ENCODE results near the gene FERMT3. TPM values are rescaled to one million over a fixed set of nuclear protein-coding genes. Genes with fewer than 3 reads are reported as not detected.
"Not testable (repeated sequence)": the region's sequence is repeated elsewhere in the genome, so short reads cannot be mapped to it uniquely, and the experiment has no call there.

FERMT3 gene
- polyA plus RNA-seq (ENCODE audit: insufficient read length), result 11.1 TPM

DNA sequence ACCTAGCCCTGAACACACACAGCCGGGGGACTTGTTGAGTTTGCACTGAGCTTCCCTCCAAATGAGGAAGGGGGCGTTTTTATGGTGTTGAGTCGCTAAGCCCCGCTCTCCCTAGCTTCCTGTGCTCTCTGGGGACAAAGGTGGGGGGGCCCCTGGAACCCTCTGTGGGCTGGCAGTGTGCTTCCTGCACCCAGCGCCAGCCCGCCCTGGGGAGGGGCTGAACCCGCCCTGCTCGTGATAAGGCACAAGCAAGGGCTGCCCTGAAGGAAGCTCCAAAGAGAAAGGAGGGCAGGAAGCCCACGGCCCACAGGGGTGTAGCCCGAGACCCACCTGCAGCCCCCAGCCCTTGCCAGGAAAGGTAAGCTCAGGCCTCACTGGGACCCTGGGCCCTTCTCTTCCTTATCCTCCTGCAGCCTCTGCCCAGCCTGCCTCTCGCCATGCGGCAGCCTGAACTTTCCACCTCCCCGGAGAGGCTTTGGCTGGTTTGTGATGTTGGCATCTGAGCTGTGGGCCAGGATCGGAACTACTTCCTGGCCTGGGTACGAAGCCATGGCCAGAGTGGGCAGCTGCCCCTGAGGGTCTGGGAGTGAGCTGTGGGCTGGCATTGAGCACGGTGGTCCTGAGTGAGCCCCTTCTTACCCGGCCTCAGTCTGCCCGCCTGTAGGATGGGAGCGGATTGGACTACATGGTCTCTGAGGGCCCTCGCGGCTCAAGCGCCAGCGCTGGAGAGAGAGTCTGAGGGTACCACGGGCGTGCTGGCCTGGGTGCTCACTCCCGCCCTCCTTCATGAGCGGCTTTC is at the start of gene FERMT3:
Gene FERMT3 (plus strand): TSS at position 265 of the 799 bp plus-strand sequence. CDS start 644 bp downstream, outside the sequence.
- no peak for DNase-seq

DNA sequence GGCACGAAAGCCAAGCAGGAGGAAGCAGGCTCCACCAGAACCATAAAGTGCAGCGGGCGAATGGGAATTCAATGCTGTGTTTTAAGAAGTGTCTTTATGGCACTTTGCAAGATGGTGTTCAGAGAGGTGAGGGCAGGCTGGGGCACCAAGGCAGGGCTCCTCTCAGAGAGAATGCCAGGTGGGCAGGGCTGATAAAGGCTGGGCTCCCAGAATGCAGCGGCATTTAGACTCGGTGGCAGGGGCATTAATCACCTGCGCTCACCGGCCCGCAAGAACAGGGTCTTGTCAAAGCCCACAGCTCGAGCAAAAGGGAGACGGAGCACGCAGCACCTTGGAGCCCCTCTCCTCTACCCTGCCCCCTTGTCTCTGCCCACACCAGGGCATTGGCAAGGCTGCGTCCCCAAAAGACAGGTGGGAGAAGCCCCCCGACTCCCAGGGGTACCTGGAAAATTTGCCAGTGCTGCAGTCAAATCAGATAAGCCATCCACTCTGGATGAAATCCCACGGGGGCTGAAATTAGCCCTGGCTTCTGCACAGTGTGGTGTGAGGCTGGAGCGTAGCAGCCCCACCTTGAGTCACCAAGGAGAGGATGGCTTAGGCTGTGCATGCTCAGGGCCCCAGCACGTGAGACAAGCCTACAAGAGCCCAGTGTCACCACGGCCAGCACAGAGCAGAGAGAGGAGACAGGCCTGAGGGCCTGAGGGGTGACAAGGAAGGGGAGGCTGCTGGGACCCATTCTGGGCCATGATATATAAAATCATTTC is 48.7 kb upstream of the FERMT3 start:
- DNase-seq, result no peak

- DNase-seq, result no peak
Measured at GRCh38 chr11:64161037-64161436, 45.5 kb upstream of the FERMT3 start.

DNA sequence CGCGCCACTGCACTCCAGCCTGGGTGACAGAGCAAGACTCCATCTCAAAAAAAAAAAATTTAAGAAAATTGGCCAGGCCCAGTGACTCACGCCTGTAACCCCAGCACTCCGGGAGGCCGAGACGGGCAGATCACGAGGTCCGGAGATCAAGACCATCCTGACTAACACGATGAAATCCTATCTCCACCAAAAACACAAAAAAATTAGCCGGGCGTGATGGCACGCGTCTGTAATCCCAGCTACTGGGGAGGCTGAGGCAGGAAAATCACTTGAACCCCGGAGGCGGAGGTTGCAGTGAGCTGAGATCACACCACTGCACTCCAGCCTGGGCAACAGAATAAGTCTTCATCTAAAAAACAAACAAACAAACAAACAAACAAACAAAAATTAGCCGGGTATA is 43.8 kb upstream of the FERMT3 start:
- not testable (repeated sequence) for DNase-seq

DNA sequence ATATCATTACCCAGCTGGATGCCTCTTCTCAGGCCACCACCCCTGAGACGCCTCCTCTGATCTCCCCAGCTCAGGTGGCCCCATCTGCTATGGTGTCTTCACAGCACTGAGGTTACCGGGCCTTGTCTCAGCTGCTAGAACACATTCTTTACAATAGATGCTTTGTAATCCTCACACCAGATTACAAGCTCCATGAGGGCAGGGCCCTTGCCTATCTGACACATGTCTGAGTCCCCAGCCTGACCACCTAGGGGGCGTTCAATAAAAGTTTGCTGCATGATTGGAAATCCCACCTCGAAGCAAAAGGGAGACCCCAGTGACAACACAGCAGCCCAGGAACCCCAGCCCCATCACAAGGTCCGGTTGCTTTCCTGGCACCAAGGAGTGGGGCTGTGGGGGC is 42.6 kb upstream of the FERMT3 start:
- no peak for DNase-seq

GRCh38 chr11:64164392-64165312 is 41.9 kb upstream of the FERMT3 start:
- DNase-seq, result no peak

- DNase-seq, result no peak
Measured at GRCh38 chr11:64165481-64165841, 41.1 kb upstream of the FERMT3 start.

GRCh38 chr11:64165842-64166635 is 40.5 kb upstream of the FERMT3 start, which contains the start of gene MACROD1:
MACROD1 (minus strand) TSS chr11:64166113; CDS start chr11:64165994, 119 bp downstream.
- DNase-seq, result peak; percentile 81

DNA sequence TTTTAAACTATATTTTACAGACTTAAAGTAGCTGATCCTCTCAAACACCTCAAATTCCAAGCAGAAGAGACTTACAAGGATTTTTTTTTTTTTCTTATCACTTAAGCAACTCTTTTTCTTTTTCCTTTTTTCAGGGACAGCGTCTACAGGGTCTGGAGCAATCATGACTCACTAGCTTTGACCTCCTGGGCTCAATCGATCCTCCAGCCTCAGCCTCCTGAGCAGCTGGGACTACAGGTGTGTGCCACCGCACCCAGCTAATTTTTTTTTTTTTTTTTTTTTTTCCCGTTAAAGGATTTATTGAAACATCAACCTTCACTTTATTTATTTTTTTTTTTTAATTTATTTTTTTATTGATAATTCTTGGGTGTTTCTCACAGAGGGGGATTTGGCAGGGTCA is 36.1 kb upstream of the FERMT3 start:
- DNase-seq, result no peak

GRCh38 chr11:64173616-64174355 is 32.7 kb upstream of the FERMT3 start:
- DNase-seq, result no peak

DNA sequence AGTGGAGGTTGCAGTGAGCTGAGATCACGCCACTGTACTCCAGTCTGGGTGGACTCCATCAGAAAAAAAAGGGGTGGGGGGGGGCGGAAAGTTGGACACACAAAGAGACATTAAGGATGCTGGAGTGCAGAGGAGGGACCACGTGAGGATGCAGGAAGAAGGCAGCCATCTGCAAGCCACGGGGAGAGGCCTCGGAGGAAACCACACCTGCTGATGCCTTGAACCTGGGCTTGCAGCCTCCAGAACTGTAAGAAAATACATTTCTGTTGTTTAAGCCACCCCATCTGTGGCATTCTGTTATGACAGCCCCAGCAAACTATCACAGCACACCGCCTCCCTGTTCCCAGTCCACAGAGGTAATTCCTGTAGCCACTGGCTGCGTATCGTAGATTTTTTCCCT is 29.8 kb upstream of the FERMT3 start:
- DNase-seq, result no peak

- no peak for DNase-seq
Measured at GRCh38 chr11:64178203-64178602, 28.3 kb upstream of the FERMT3 start.

- DNase-seq, result no peak
Measured at GRCh38 chr11:64178951-64179639, 27.4 kb upstream of the FERMT3 start.

DNA sequence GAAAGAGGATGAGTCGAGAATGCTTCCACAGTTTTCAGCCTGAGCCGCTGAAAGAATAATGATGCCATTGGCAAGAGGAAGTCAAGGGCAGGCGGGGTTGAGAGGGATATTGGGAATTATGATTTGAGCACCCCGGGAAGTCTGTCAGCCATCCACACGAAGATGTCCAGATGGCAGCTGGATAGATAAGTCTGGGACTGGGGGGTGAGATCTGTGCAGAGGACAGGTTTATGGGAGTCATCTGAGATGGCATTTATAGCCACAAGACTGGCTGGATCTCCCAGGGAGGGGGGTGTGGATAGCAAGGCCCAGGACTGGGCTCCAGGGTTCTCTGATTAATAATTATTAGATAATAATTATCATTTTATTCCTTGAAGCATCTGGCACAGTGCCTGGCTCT is 25.6 kb upstream of the FERMT3 start:
- no peak for DNase-seq

GRCh38 chr11:64181506-64182411 is 24.8 kb upstream of the FERMT3 start:
- DNase-seq, result peak; percentile 90

- DNase-seq, result no peak
Measured at GRCh38 chr11:64183890-64184289, 22.6 kb upstream of the FERMT3 start.

DNA sequence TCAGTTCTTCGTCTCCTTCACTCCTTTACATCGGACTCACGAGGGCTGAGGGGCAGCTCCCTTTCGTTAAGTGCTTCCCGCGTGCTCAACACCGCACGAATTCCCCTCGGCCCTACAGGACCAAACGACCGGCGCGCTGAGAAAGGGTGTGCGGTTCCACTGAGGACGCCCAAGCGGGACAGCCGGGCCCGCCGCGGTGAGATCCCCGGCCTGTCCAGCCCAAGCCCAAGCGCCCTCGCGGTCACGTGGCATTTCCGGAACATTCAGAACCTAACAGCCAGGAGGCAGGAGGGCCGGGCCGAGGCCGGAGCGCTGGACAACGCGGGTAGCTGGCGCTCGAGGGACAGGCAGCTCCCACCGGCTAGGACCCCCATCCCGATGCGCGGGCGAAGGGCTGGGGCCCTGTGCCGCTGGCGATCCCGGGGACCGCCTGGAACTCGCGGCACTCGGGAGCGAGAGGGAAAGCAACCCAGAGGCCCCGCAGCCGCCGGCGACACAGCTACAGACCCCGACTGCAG is 21.3 kb upstream of the FERMT3 start:
- DNase-seq, result peak; percentile 85

DNA sequence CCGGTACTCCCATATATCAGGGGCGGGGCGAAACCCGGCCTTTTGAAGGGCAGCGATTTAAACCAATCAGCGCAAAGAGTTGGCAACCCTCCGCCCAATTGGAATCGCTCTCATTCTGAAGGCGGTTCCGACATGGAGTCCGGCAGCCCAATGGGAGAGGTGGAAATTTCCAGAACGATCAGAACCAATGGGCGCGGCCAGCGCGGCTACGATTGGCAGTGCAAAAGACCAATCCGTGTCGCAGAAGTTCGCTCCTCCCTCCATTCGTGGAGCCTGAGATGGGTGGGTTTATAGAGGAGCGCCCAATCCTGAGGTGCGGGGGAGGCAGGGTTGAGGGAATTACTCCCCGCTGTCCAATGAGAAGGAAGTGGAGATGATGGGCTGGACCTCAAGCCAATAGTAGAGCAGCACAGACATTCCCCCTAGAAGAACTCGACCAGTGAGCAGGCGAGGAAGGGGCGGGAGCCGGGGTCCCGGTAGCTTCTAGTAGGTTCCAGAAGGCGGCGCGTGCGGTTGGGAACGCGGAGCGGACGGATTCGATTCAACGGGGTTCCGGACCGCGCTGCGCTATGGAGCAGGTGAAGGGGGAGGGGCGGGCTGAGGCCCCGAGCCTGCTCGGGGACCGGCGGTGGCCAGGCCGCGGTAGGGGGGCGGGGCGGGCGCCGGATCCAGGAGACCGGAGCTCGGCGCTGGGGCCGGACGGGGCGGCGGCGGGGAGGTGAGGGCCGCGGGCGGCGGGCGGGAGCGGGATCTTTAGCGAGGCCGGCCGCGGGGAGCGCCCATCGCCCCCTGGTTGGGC is 20.6 kb upstream of the FERMT3 start, which contains the start of gene STIP1:
Gene STIP1 (plus strand): TSS at position 479 of the 799 bp plus-strand sequence. CDS start 91 bp downstream, at position 570.
- DNase-seq, result peak; percentile 100
